T-helper 9 cell (primary cell): ENCODE data around the gene SLC45A1.

ENCODE experiments used
- DNase-seq: peaks from one replicate; pipeline ENCODE4 v3.0.0-alpha.2; 2020

The SLC45A1 gene

GRCh38 chr1:8356256-8357209, 38.6 kb downstream of the SLC45A1 start:
- no peak for DNase-seq

- DNase-seq: no peak
Observed at GRCh38 chr1:8357329-8358101, 39.6 kb downstream of the SLC45A1 start.

- no peak for DNase-seq
Observed at GRCh38 chr1:8358241-8358896, 40.5 kb downstream of the SLC45A1 start.

- DNase-seq: no peak
Observed at GRCh38 chr1:8358897-8359616, 41.1 kb downstream of the SLC45A1 start.

GRCh38 chr1:8359617-8360481, 41.9 kb downstream of the SLC45A1 start:
- DNase-seq: no peak

GRCh38 chr1:8360493-8361197, 42.7 kb downstream of the SLC45A1 start:
- no peak for DNase-seq

GRCh38 chr1:8361198-8361849, 43.4 kb downstream of the SLC45A1 start:
- DNase-seq: no peak

GRCh38 chr1:8362701-8363101, 44.8 kb downstream of the SLC45A1 start:
- DNase-seq: no peak

GRCh38 chr1:8363186-8363766, 45.4 kb downstream of the SLC45A1 start:
- DNase-seq: no peak

- DNase-seq: no peak
Observed at GRCh38 chr1:8363767-8364301, 45.9 kb downstream of the SLC45A1 start.

GRCh38 chr1:8364528-8365442, 46.9 kb downstream of the SLC45A1 start:
- no peak for DNase-seq

GRCh38 chr1:8365661-8366362, 47.9 kb downstream of the SLC45A1 start:
- DNase-seq: no peak

- no peak for DNase-seq
Observed at GRCh38 chr1:8367571-8368194, 49.8 kb downstream of the SLC45A1 start.

GRCh38 chr1:8368956-8369639, 51.2 kb downstream of the SLC45A1 start:
- DNase-seq: no peak

- DNase-seq: no peak
Observed at GRCh38 chr1:8370046-8370881, 52.4 kb downstream of the SLC45A1 start.

- DNase-seq: no peak
Observed at GRCh38 chr1:8370905-8371315, 53.0 kb downstream of the SLC45A1 start.
